H9 (cell line): ENCODE measurements around the gene RABGAP1L. TPM values are rescaled to one million over a fixed set of nuclear protein-coding genes. Genes with fewer than 3 reads are reported as not detected.

Experiments used
- DNase-seq: peaks from one replicate; pipeline ENCODE4 v3.0.0-alpha.2; 2017
- H2AFZ ChIP-seq: one replicate; pipeline ENCODE4 v1.6.1; 2013; ENCODE audit warnings: mild to moderate bottlenecking, low read length, control low read depth, moderate library complexity
- H2AK5ac ChIP-seq: 2 replicates; pipeline ENCODE4 v1.6.1; 2013; ENCODE audit warnings: low read length, control low read depth, mixed read lengths; ENCODE audit not compliant: insufficient read length
- H2BK120ac ChIP-seq: one replicate; pipeline ENCODE4 v1.6.1; 2013; ENCODE audit warnings: low read depth, mild to moderate bottlenecking, low read length, control low read depth, inconsistent platforms; ENCODE audit not compliant: poor library complexity, severe bottlenecking
- H2BK12ac ChIP-seq: 2 replicates; pipeline ENCODE4 v1.6.1; 2013; ENCODE audit warnings: low read length, control low read depth, mixed read lengths, low read depth; ENCODE audit not compliant: insufficient read length
- H2BK15ac ChIP-seq: 2 replicates; pipeline ENCODE4 v1.6.1; 2013; ENCODE audit warnings: low read depth, low read length, control low read depth
- H2BK20ac ChIP-seq: one replicate; pipeline ENCODE4 v1.6.1; 2013; ENCODE audit warnings: low read depth, mild to moderate bottlenecking, low read length, control low read depth, inconsistent platforms; ENCODE audit not compliant: poor library complexity, severe bottlenecking
- H2BK5ac ChIP-seq: 2 replicates; pipeline ENCODE4 v1.6.1; 2013; ENCODE audit warnings: low read length, control low read depth, mixed read lengths; ENCODE audit not compliant: insufficient read length
- H3K14ac ChIP-seq: 2 replicates; pipeline ENCODE4 v1.6.1; 2013; ENCODE audit warnings: low read length, control low read depth; ENCODE audit not compliant: insufficient read depth
- H3K18ac ChIP-seq: 2 replicates; pipeline ENCODE4 v1.6.1; 2013; ENCODE audit warnings: low read depth, mild to moderate bottlenecking, mixed read lengths, low read length, control low read depth; ENCODE audit not compliant: insufficient read length
- H3K23ac ChIP-seq: 2 replicates; pipeline ENCODE4 v1.6.1; 2013; ENCODE audit warnings: low read length, control low read depth, mixed read lengths, low read depth; ENCODE audit not compliant: insufficient read length
- H3K23me2 ChIP-seq: 2 replicates; pipeline ENCODE4 v1.6.1; 2013; ENCODE audit warnings: low read depth, mild to moderate bottlenecking, mixed read lengths, low read length, control low read depth; ENCODE audit not compliant: insufficient read length, poor library complexity, severe bottlenecking
- H3K27ac ChIP-seq: 2 replicates; pipeline ENCODE4 v1.5.1; 2013; ENCODE audit warnings: low read length, control low read depth, mixed read lengths, low read depth; ENCODE audit not compliant: insufficient read length
- H3K27me3 ChIP-seq: 2 replicates; pipeline ENCODE4 v1.6.1; 2013; ENCODE audit warnings: low read length, control low read depth, inconsistent platforms; ENCODE audit not compliant: insufficient read depth
- H3K4ac ChIP-seq: 2 replicates; pipeline ENCODE4 v1.6.1; 2013; ENCODE audit warnings: low read depth, mild to moderate bottlenecking, control low read depth, inconsistent platforms, low read length, moderate library complexity
- H3K4me1 ChIP-seq: 2 replicates; pipeline ENCODE4 v1.6.1; 2013; ENCODE audit warnings: low read length, control low read depth, inconsistent platforms; ENCODE audit not compliant: insufficient read depth
- H3K4me2 ChIP-seq: 2 replicates; pipeline ENCODE4 v1.6.1; 2013; ENCODE audit warnings: low read length, control low read depth, mixed read lengths; ENCODE audit not compliant: insufficient read length, insufficient read depth
- H3K56ac ChIP-seq: 2 replicates; pipeline ENCODE4 v1.6.1; 2013; ENCODE audit warnings: low read depth, mild to moderate bottlenecking, mixed read lengths, low read length, control low read depth; ENCODE audit not compliant: insufficient read length
- H3K79me1 ChIP-seq: 2 replicates; pipeline ENCODE4 v1.6.1; 2013; ENCODE audit warnings: low read depth, mild to moderate bottlenecking, moderate library complexity, low read length, control low read depth, inconsistent platforms; ENCODE audit not compliant: insufficient read depth, poor library complexity, severe bottlenecking
- H3K79me2 ChIP-seq: 2 replicates; pipeline ENCODE4 v1.6.1; 2013; ENCODE audit warnings: low read length, control low read depth, inconsistent platforms; ENCODE audit not compliant: insufficient read depth
- H3K9ac ChIP-seq: 2 replicates; pipeline ENCODE4 v1.6.1; 2013; ENCODE audit warnings: low read length, control low read depth, mixed read lengths; ENCODE audit not compliant: insufficient read length; ENCODE audit errors: extremely low read depth
- H3K9me3 ChIP-seq: one replicate; pipeline ENCODE4 v1.6.1; 2013; ENCODE audit warnings: low read depth, low read length, inconsistent platforms; ENCODE audit not compliant: control insufficient read depth
- H3T11ph ChIP-seq: one replicate; pipeline ENCODE4 v1.6.1; 2013; ENCODE audit warnings: mild to moderate bottlenecking, low read length, control low read depth, inconsistent platforms
- H4K20me1 ChIP-seq: one replicate; pipeline ENCODE4 v1.6.1; 2013; ENCODE audit not compliant: control insufficient read depth, insufficient read length, insufficient read depth
- H4K5ac ChIP-seq: 2 replicates; pipeline ENCODE4 v1.6.1; 2013; ENCODE audit warnings: low read depth, mild to moderate bottlenecking, mixed read lengths, low read length, control low read depth; ENCODE audit not compliant: insufficient read length
- H4K8ac ChIP-seq: replicated peaks from 2 replicates; pipeline ENCODE4 v1.6.1; 2013; ENCODE audit warnings: low read length, control low read depth, mixed read lengths, low read depth; ENCODE audit not compliant: insufficient read length
- H4K91ac ChIP-seq: 2 replicates; pipeline ENCODE4 v1.6.1; 2013; ENCODE audit warnings: low read depth, mild to moderate bottlenecking, moderate library complexity, mixed read lengths, low read length, control low read depth; ENCODE audit not compliant: insufficient read length
- H3K27ac Mint-ChIP-seq, 3 experiments: 2 replicates in 2 of 3; 3 replicates in 1 of 3; pipeline ENCODE4 v1.8.0; 2020 to 2021; ENCODE audit warnings: mixed read lengths in 3 of 3, mild to moderate bottlenecking in 1 of 3, moderate library complexity in 1 of 3
- H3K27me3 Mint-ChIP-seq: 2 replicates; pipeline ENCODE4 v1.8.0; 2021; ENCODE audit warnings: low read depth, mild to moderate bottlenecking, moderate library complexity, mixed read lengths
- H3K36me3 Mint-ChIP-seq, 3 experiments: 2 replicates in 2 of 3; 3 replicates in 1 of 3; pipeline ENCODE4 v1.8.0; 2020 to 2021; ENCODE audit warnings: low read depth in 3 of 3, mixed read lengths in 3 of 3; ENCODE audit not compliant: insufficient read depth in 1 of 3
- H3K4me1 Mint-ChIP-seq, 2 experiments: 2 replicates each; pipeline ENCODE4 v1.8.0; 2020; ENCODE audit warnings: mixed read lengths in 2 of 2
- H3K4me3 Mint-ChIP-seq, 2 experiments: 2 replicates in 1 of 2; 3 replicates in 1 of 2; pipeline ENCODE4 v1.8.0; 2020 to 2021; ENCODE audit warnings: mild to moderate bottlenecking in 2 of 2, mixed read lengths in 2 of 2, moderate library complexity in 1 of 2
- H3K9me3 Mint-ChIP-seq, 2 experiments: 2 replicates in 1 of 2; 3 replicates in 1 of 2; pipeline ENCODE4 v1.8.0; 2020; ENCODE audit warnings: mild to moderate bottlenecking in 2 of 2, mixed read lengths in 2 of 2, moderate library complexity in 1 of 2
- WGBS: extraction: QIAGEN DNeasy Blood & Tissue Kit; methylation state at CpG from one replicate; pipeline ENCODE4 v1.1.7; 2013; ENCODE audit warnings: missing lambda C conversion rate, low lambda C conversion rate, mixed read lengths; ENCODE audit not compliant: insufficient read length; ENCODE audit errors: extremely low coverage; 5-methylcytosine and 5-hydroxymethylcytosine counted together
- total RNA-seq: library from RNA; stranded (reverse); gene quantifications from 2 replicates; pipeline ENCODE4 v1.2.1, GENCODE V29; 2021
- TF ChIP-seq, protein P1 (sequence below): fragments of 200-600 bp; sonication (generic); conservative IDR thresholded peaks from 3 replicates; pipeline ENCODE4 v1.8.0; 2021; ENCODE audit warnings: antibody characterized with exemption, mild to moderate bottlenecking

RABGAP1L gene
- total RNA-seq, 1 experiment from 2014 or later, result 147 TPM

DNA sequence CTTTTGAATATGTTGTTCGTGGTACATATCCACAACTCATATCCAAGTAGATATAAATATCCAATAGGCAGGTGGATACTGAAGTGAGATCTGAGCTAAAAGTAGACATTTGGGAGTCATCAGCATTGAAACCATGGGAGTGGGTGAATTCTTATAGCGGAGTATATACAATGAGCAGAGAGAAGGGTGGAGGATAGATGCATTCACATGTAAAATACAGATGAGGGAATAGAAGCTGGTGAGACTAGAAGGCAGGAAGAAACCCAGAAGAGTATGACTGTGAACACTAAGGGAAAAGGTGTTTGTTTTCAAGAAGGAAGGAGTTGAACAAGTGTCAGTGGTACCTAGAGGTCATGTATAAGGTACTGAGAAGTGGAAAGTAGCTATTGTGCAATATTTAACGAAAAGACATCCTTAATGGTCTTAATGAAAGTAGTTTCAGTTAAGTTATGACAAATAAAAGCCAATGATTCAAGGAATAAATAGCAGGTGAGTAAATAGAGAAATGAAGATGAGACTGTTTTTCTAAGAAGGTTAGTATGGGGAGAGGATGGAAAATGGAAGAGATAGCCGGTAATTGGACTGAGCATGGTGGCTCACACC, 658.8 kb downstream of the RABGAP1L start:
- no peak overlapping the region for H4K5ac ChIP-seq
- H2AFZ ChIP-seq, result no peak overlapping the region
- peaks cover 15% of the 10 kb centered on the region in 2 experiments for H3K4me1 Mint-ChIP-seq
- H4K20me1 ChIP-seq, result no peaks in the 10 kb centered on the region
- H3K27me3 Mint-ChIP-seq, result no peaks in the 10 kb centered on the region
- H2BK15ac ChIP-seq, result no peak overlapping the region
- H3K79me1 ChIP-seq, result no peaks in the 10 kb centered on the region
- H3K9me3 ChIP-seq, result no peaks in the 10 kb centered on the region
- no peak overlapping the region for H3K9ac ChIP-seq
- H4K8ac ChIP-seq, result no peak overlapping the region
- H3K18ac ChIP-seq, result no peak overlapping the region
- no peak overlapping the region for H2BK20ac ChIP-seq
- no peak overlapping the region for H2BK5ac ChIP-seq
- H3T11ph ChIP-seq, result no peak overlapping the region
- TF ChIP-seq, protein P1, sequence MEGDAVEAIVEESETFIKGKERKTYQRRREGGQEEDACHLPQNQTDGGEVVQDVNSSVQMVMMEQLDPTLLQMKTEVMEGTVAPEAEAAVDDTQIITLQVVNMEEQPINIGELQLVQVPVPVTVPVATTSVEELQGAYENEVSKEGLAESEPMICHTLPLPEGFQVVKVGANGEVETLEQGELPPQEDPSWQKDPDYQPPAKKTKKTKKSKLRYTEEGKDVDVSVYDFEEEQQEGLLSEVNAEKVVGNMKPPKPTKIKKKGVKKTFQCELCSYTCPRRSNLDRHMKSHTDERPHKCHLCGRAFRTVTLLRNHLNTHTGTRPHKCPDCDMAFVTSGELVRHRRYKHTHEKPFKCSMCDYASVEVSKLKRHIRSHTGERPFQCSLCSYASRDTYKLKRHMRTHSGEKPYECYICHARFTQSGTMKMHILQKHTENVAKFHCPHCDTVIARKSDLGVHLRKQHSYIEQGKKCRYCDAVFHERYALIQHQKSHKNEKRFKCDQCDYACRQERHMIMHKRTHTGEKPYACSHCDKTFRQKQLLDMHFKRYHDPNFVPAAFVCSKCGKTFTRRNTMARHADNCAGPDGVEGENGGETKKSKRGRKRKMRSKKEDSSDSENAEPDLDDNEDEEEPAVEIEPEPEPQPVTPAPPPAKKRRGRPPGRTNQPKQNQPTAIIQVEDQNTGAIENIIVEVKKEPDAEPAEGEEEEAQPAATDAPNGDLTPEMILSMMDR, result no peak
- no peaks in the 10 kb centered on the region for H3K23me2 ChIP-seq
- no peaks in the 10 kb centered on the region for H3K9me3 Mint-ChIP-seq
- no peak overlapping the region for H3K23ac ChIP-seq
- no peak for DNase-seq
- no CpG with 5 or more reads among the region's 4 CpGs for WGBS
- no peaks in the 10 kb centered on the region; the same call in 1 of the 2 replicates for H3K4me1 ChIP-seq
- H3K14ac ChIP-seq, result no peak overlapping the region
- no peak overlapping the region for H3K4me3 Mint-ChIP-seq
- H3K4me2 ChIP-seq, result no peak overlapping the region
- no peaks in the 10 kb centered on the region for H3K27me3 ChIP-seq
- no peak overlapping the region for H2AK5ac ChIP-seq
- H3K27ac ChIP-seq, result no peak overlapping the region
- no peak overlapping the region for H2BK12ac ChIP-seq
- no peak overlapping the region for H3K56ac ChIP-seq
- no peak overlapping the region for H2BK120ac ChIP-seq
- H3K4ac ChIP-seq, result no peak overlapping the region
- no peaks in the 10 kb centered on the region for H3K79me2 ChIP-seq
- H4K91ac ChIP-seq, result no peak overlapping the region
- peak overlapping the region in 1 of 3 experiments; percentile 9; a peak in 2 of 7 replicates for H3K27ac Mint-ChIP-seq
- H3K36me3 Mint-ChIP-seq, result no peaks in the 10 kb centered on the region
